ENCODE data around the gene GAMT. TPM values are rescaled to one million over a fixed set of nuclear protein-coding genes. Genes with fewer than 3 reads are reported as not detected.

GAMT gene
- total and polyA plus RNA-seq, 2 of the 13 experiments (the other 11 are each of a cell fraction or from before 2014, with no cell fraction given) = 115 to 124 TPM

- TF ChIP-seq HMGXB3 (CRISPR knock-in tag; IDR thresholded peaks at IDR 0.05; ENCODE audit: borderline replicate concordance) (0 out of 2 replicates have a peak, but pooled peaks have one; percentile 68), SMARCC2 (IDR thresholded peaks at IDR 0.05) (no peak; the same call in 1 of the 2 replicates), HMG20A (CRISPR knock-in tag; IDR thresholded peaks at IDR 0.05; ENCODE audit: borderline replicate concordance) (peak; percentile 81; the same call in 1 of the 2 replicates), HBP1 (CRISPR knock-in tag; IDR thresholded peaks at IDR 0.05; ENCODE audit: low read depth) (0 out of 2 replicates have a peak, but pooled peaks have one; percentile 60), PCBP2 (optimal IDR thresholded peaks at IDR 0.05; ENCODE audit: low read depth, low read length, poor library complexity, severe bottlenecking) (no peak), ZSCAN29 (CRISPR knock-in tag; conservative IDR thresholded peaks at IDR 0.05) (peak; percentile 77; the same call in 1 of the 2 replicates), ZNF503 (CRISPR knock-in tag; IDR thresholded peaks at IDR 0.05) (peak; percentile 90; the same call in 1 of the 2 replicates), KDM5B (CRISPR knock-in tag; IDR thresholded peaks at IDR 0.05; ENCODE audit: borderline replicate concordance) (peak; percentile 87), STAT5B (CRISPR knock-in tag; IDR thresholded peaks at IDR 0.05) (no peak), AGO2 (optimal IDR thresholded peaks at IDR 0.05; ENCODE audit: low read depth, low read length) (peak; percentile 20), RNF2 (conservative IDR thresholded peaks at IDR 0.05; ENCODE audit: low read depth) (peak; percentile 89), TP53 (CRISPR knock-in tag; conservative IDR thresholded peaks at IDR 0.05) (peak; percentile 64; the same call in 1 of the 2 replicates), MIER2 (CRISPR knock-in tag; IDR thresholded peaks at IDR 0.05) (no peak; the same call in 1 of the 2 replicates), MLX (CRISPR knock-in tag; IDR thresholded peaks at IDR 0.05) (peak; percentile 17; the same call in 1 of the 2 replicates), ARNTL (CRISPR knock-in tag; IDR thresholded peaks at IDR 0.05) (peak; percentile 14; the same call in 1 of the 2 replicates), HOXA5 (CRISPR knock-in tag; IDR thresholded peaks at IDR 0.05) (peak; percentile 89; the same call in 1 of the 2 replicates), ZNF430 (CRISPR knock-in tag; IDR thresholded peaks at IDR 0.05) (peak; percentile 69; the same call in 1 of the 2 replicates), FOXA1 (IDR thresholded peaks at IDR 0.05) (no peak), FOXA1 (CRISPR knock-in tag; IDR thresholded peaks at IDR 0.05) (0 out of 2 replicates have a peak, but pooled peaks have one; percentile 8), SMAD1 (CRISPR knock-in tag; IDR thresholded peaks at IDR 0.05; ENCODE audit: borderline replicate concordance, low read depth) (no peak), RFX5 (IDR thresholded peaks at IDR 0.05; ENCODE audit: low read depth, low read length) (no peak), SP140L (CRISPR knock-in tag; IDR thresholded peaks at IDR 0.05; ENCODE audit: borderline replicate concordance) (0 out of 2 replicates have a peak, but pooled peaks have one; percentile 71), ZSCAN9 (CRISPR knock-in tag; IDR thresholded peaks at IDR 0.05; ENCODE audit: borderline replicate concordance) (peak; percentile 85)
Measured at GRCh38 chr19:1373534-1374249, 27.6 kb downstream of the GAMT start (continued).

Measured in HepG2 (cell line).